Suprapubic skin (tissue), 4 donors: ENCODE data around the gene NT5C1A. TPM values are rescaled to one million over a fixed set of nuclear protein-coding genes. Genes with fewer than 3 reads are reported as not detected.
A peak's percentile ranks its signal among the peaks of the same experiment; 100 is the strongest.

ENCODE experiments used
- DNase-seq, 2 donors: peaks; one replicate each; pipeline ENCODE4 v3.0.0-alpha.2; 2019; ENCODE audit warnings: low spot score in 2 of 2
- H3K27ac ChIP-seq: fragments of 200-600 bp; sonication (generic); one replicate; pipeline ENCODE4 v1.5.1; 2019
- H3K27me3 ChIP-seq: fragments of 200-600 bp; sonication (generic); one replicate; pipeline ENCODE4 v1.5.1; 2019
- H3K36me3 ChIP-seq: fragments of 200-600 bp; sonication (generic); one replicate; pipeline ENCODE4 v1.5.1; 2019
- H3K4me1 ChIP-seq: fragments of 200-600 bp; sonication (generic); one replicate; pipeline ENCODE4 v1.5.1; 2019
- H3K4me3 ChIP-seq: fragments of 200-600 bp; sonication (generic); one replicate; pipeline ENCODE4 v1.5.1; 2019; ENCODE audit warnings: mild to moderate bottlenecking
- H3K9me3 ChIP-seq: fragments of 200-600 bp; sonication (generic); one replicate; pipeline ENCODE4 v1.5.1; 2019
- POLR2AphosphoS5 ChIP-seq, 3 donors: sonication (generic); formaldehyde crosslinking; IDR thresholded peaks; one replicate each; pipeline ENCODE4 v1.6.1; 2017; ENCODE audit warnings: antibody characterized with exemption in 3 of 3
- WGBS: methylation state at CpG from one replicate; pipeline ENCODE4 v1.1.5; 2018; 5-methylcytosine and 5-hydroxymethylcytosine counted together
- total RNA-seq, 4 donors: library from RNA; depleted of rRNA; stranded (reverse); fragments of >200 nt; gene quantifications; one replicate each; pipeline ENCODE4 v1.1.0, GENCODE V29; 2016
- TF ChIP-seq, protein P1 (sequence below), 2 donors: fragments of 200-600 bp in 1 of 2; fragments of 450-650 bp in 1 of 2; sonication (generic) in 1 of 2; IDR thresholded peaks; one replicate each; pipeline ENCODE4 v1.5.1; 2016 to 2019; ENCODE audit warnings: antibody characterized with exemption in 2 of 2, mild to moderate bottlenecking in 1 of 2, moderate library complexity in 1 of 2

The NT5C1A gene
- total RNA-seq, 4 donors from 2014 or later: not detected

DNA sequence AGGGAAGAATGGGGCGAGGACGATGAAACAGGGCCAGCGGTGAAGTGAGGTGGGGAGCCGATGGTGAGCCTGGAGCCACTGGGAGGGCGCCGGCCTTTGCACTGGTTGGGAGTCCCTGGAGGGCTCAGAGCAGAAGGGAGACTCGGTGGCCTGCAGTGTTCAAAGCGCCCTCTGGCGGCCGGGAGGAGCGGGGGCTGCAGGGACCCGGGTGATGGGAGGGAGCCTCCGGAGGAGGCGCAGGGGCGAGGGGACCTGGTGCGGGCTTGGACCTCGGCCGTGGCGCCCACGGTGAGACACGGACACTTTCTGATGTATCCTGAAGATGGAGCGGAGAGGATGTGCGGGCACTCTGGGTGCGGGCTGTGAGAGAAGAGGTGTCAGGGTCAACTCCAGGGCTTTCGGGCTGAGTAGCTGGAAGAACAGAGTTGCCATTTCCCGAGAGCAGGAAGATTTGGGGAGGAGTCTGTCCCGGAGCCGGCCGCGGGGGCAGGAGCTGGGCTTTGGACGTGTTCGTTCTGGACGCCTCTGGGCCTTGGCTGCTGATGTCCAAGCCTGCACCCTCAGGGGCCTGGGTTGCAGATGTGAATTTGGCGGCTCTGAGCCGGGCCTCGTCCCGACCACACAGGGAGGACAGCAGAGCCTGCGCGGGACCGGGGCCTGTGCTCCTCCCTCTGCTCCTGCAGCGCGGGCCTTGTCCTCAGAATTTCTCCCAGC, 62.1 kb downstream of the NT5C1A start:
- H3K27me3 ChIP-seq: peaks cover 4% of the 10 kb centered on the region
- peak in 1 of 2 donors; percentile 84 for DNase-seq

More for the DNA sequence above, 62.1 kb downstream of the NT5C1A start:
- no peak for TF ChIP-seq POLR2AphosphoS5 (IDR thresholded peaks at IDR 0.05)
- TF ChIP-seq, protein P1, sequence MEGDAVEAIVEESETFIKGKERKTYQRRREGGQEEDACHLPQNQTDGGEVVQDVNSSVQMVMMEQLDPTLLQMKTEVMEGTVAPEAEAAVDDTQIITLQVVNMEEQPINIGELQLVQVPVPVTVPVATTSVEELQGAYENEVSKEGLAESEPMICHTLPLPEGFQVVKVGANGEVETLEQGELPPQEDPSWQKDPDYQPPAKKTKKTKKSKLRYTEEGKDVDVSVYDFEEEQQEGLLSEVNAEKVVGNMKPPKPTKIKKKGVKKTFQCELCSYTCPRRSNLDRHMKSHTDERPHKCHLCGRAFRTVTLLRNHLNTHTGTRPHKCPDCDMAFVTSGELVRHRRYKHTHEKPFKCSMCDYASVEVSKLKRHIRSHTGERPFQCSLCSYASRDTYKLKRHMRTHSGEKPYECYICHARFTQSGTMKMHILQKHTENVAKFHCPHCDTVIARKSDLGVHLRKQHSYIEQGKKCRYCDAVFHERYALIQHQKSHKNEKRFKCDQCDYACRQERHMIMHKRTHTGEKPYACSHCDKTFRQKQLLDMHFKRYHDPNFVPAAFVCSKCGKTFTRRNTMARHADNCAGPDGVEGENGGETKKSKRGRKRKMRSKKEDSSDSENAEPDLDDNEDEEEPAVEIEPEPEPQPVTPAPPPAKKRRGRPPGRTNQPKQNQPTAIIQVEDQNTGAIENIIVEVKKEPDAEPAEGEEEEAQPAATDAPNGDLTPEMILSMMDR (IDR thresholded peaks at IDR 0.05): peak; percentile 26 to 91
- Histone ChIP-seq H3K9me3 (no peaks in the 10 kb centered on the region), H3K27ac (no peak overlapping the region), H3K4me1 (peaks cover 14% of the 10 kb centered on the region), H3K4me3 (peak overlapping the region; percentile 21), H3K36me3 (no peaks in the 10 kb centered on the region)
- 16% methylated on average over 27 of the region's 42 CpGs for WGBS

Other genes starting within 250 kb of the NT5C1A start
- 1 to 10 TPM in 1 of 4 donors, under 1 TPM in 1, not detected in 2; 0.38 to 1.7 TPM for gene BMP8A, start 180.5 kb downstream of the NT5C1A start, total RNA-seq
- 100 to 1,000 TPM; 133 to 187 (median 144) TPM for gene PABPC4, start 95.3 kb downstream of the NT5C1A start, total RNA-seq
- 1 to 10 TPM; 1.3 to 3.0 (median 1.8) TPM for gene HEYL, start 32.5 kb downstream of the NT5C1A start, total RNA-seq
- under 1 TPM in 1 of 4 donors, not detected in 3; 0.55 TPM for gene HPCAL4, start 19.3 kb upstream of the NT5C1A start, total RNA-seq
- 10 to 100 TPM; 27.0 to 40.6 (median 28.5) TPM for gene PPIE, start 66.8 kb upstream of the NT5C1A start, total RNA-seq
- 10 to 100 TPM in 1 of 4 donors, 1 to 10 TPM in 1, under 1 TPM in 2; 0.45 to 10.1 (median 1.6) TPM for gene OXCT2, start 99.2 kb upstream of the NT5C1A start, total RNA-seq
- gene BMP8B, start 116.8 kb upstream of the NT5C1A start, total RNA-seq: 1 to 10 TPM in 3 of 4 donors, under 1 TPM in 1; 0.83 to 3.5 (median 2.1) TPM
- 10 to 100 TPM; 14.1 to 50.7 (median 31.2) TPM for gene TRIT1, start 211.4 kb upstream of the NT5C1A start, total RNA-seq
- 100 to 1,000 TPM in 2 of 4 donors, 10 to 100 TPM in 2; 62.7 to 131 (median 95.1) TPM for gene MYCL, start 229.8 kb upstream of the NT5C1A start, total RNA-seq